Breast epithelium (tissue), 4 donors: ENCODE measurements around the gene GPATCH1. TPM values are rescaled to one million over a fixed set of nuclear protein-coding genes. Genes with fewer than 3 reads are reported as not detected.

Experiments
- DNase-seq, 2 donors: peaks; one replicate each; pipeline ENCODE4 v3.0.0-alpha.2; 2019; ENCODE audit warnings: low spot score in 2 of 2
- H3K27ac ChIP-seq, 2 donors: fragments of 200-600 bp; sonication (generic) in 1 of 2; one replicate each; pipeline ENCODE4 v1.5.1; 2016 to 2019; ENCODE audit warnings: mild to moderate bottlenecking in 1 of 2
- H3K27me3 ChIP-seq, 2 donors: fragments of 200-600 bp; sonication (generic) in 1 of 2; one replicate each; pipeline versions ENCODE4 v1.5.1 to v1.6.0; 2017 to 2019; ENCODE audit warnings: control low read depth in 1 of 2, mild to moderate bottlenecking in 1 of 2
- H3K36me3 ChIP-seq: fragments of 200-600 bp; one replicate; pipeline ENCODE4 v1.5.1; 2019
- H3K4me1 ChIP-seq, 2 donors: fragments of 200-600 bp; sonication (generic); one replicate each; pipeline ENCODE4 v1.5.1; 2016 to 2019; ENCODE audit warnings: control low read depth in 1 of 2
- H3K4me3 ChIP-seq, 3 donors: fragments of 200-600 bp; sonication (generic); 1 replicate in 2 of 3; 2 replicates in 1 of 3; pipeline ENCODE4 v1.5.1; 2016 to 2019; ENCODE audit warnings: mild to moderate bottlenecking in 3 of 3, moderate library complexity in 2 of 3
- H3K9me3 ChIP-seq, 2 donors: fragments of 200-600 bp; sonication (generic) in 1 of 2; one replicate each; pipeline ENCODE4 v1.5.1; 2016 to 2019; ENCODE audit warnings: control low read depth in 1 of 2
- CTCF ChIP-seq, 3 donors: fragments of 450-650 bp; IDR thresholded peaks; one replicate each; pipeline ENCODE4 v1.5.1; 2016 to 2017; ENCODE audit warnings: antibody characterized with exemption in 3 of 3, mild to moderate bottlenecking in 3 of 3, moderate library complexity in 3 of 3
- POLR2A ChIP-seq: fragments of 450-650 bp; IDR thresholded peaks from one replicate; pipeline ENCODE4 v1.6.1; 2016; ENCODE audit warnings: antibody characterized with exemption, mild to moderate bottlenecking, moderate library complexity
- POLR2AphosphoS5 ChIP-seq, 3 donors: sonication (generic); formaldehyde crosslinking; IDR thresholded peaks; one replicate each; pipeline ENCODE4 v1.6.1; 2017; ENCODE audit warnings: antibody characterized with exemption in 3 of 3
- intact Hi-C: fragments of 100-400 bp; cut with DNase I; formaldehyde crosslinking; loops from one replicate; pipeline ENCODE4 v1.15.1; 2023; ENCODE audit warnings: low total_unique reads
- total RNA-seq, 3 donors: library from RNA; depleted of rRNA; stranded (reverse); fragments of >200 nt; gene quantifications; one replicate each; pipeline ENCODE4 v1.1.0, GENCODE V29; 2016

Gene GPATCH1
- total RNA-seq, 3 donors from 2014 or later: 9.4 to 14.2 (median 12.5) TPM

GRCh38 chr19:33064792-33065550, 16.0 kb upstream of the GPATCH1 start, which contains the start of gene RHPN2:
RHPN2 (minus strand) TSS chr19:33064888; CDS start chr19:33064852, 36 bp downstream.
- H3K27ac ChIP-seq: peak within 1 kb of the TSS; percentile 82 to 85
- intact Hi-C loops: no loop called here
- H3K36me3 ChIP-seq: no peaks in the 10 kb centered on the region
- H3K4me1 ChIP-seq: peaks cover 0 to 5% of the 10 kb centered on the region in 2 donors
- no peaks in the 10 kb centered on the region for H3K27me3 ChIP-seq
- no peaks in the 10 kb centered on the region for H3K9me3 ChIP-seq
- H3K4me3 ChIP-seq: peak within 1 kb of the TSS; percentile 48 to 83 (median 82)
- TF ChIP-seq CTCF (IDR thresholded peaks at IDR 0.05) (no peak), POLR2A (no peak), POLR2AphosphoS5 (IDR thresholded peaks at IDR 0.05) (no peak)
- peak in 1 of 2 donors; percentile 69 for DNase-seq

- Histone ChIP-seq H3K27ac (no peak overlapping the region), H3K27me3 (no peaks in the 10 kb centered on the region), H3K4me1 (peaks cover 0 to 5% of the 10 kb centered on the region in 2 donors), H3K9me3 (no peaks in the 10 kb centered on the region), H3K4me3 (no peak overlapping the region), H3K36me3 (no peaks in the 10 kb centered on the region)
- intact Hi-C loops: no loop called here
- DNase-seq: no peak
- TF ChIP-seq POLR2AphosphoS5 (IDR thresholded peaks at IDR 0.05) (no peak), POLR2A (no peak), CTCF (IDR thresholded peaks at IDR 0.05) (no peak)
Measured at GRCh38 chr19:33066543-33066942, 14.4 kb upstream of the GPATCH1 start.

- no peak overlapping the region for H3K27ac ChIP-seq
- intact Hi-C loops: no loop called here
- H3K4me3 ChIP-seq: no peak overlapping the region
- H3K9me3 ChIP-seq: no peaks in the 10 kb centered on the region
- H3K27me3 ChIP-seq: no peaks in the 10 kb centered on the region
- no peak for DNase-seq
- no peak for TF ChIP-seq CTCF (IDR thresholded peaks at IDR 0.05)
- TF ChIP-seq POLR2AphosphoS5 (IDR thresholded peaks at IDR 0.05): no peak
- TF ChIP-seq POLR2A: no peak
- no peaks in the 10 kb centered on the region for H3K36me3 ChIP-seq
- peaks cover 0 to 5% of the 10 kb centered on the region in 2 donors for H3K4me1 ChIP-seq
Measured at GRCh38 chr19:33067121-33067520, 13.9 kb upstream of the GPATCH1 start.

GRCh38 chr19:33071887-33072286, 9.1 kb upstream of the GPATCH1 start:
- H3K9me3 ChIP-seq: no peaks in the 10 kb centered on the region
- intact Hi-C loops: no loop called here

More at GRCh38 chr19:33071887-33072286, 9.1 kb upstream of the GPATCH1 start:
- H3K4me3 ChIP-seq: no peak overlapping the region
- H3K27ac ChIP-seq: no peak overlapping the region
- H3K36me3 ChIP-seq: no peaks in the 10 kb centered on the region
- no peaks in the 10 kb centered on the region for H3K27me3 ChIP-seq
- TF ChIP-seq CTCF (IDR thresholded peaks at IDR 0.05) (no peak), POLR2AphosphoS5 (IDR thresholded peaks at IDR 0.05) (no peak), POLR2A (no peak)
- DNase-seq: no peak
- no peaks in the 10 kb centered on the region for H3K4me1 ChIP-seq
